CD14-positive monocyte (primary cell): ENCODE data around the gene YIPF3. TPM values are rescaled to one million over a fixed set of nuclear protein-coding genes. Genes with fewer than 3 reads are reported as not detected.
A peak's percentile ranks its signal among the peaks of the same experiment; 100 is the strongest.

Experiments used
- DNase-seq, 3 donors: peaks; one replicate each; pipeline ENCODE4 v3.0.0-alpha.2; 2011 to 2022
- H2AFZ ChIP-seq: 2 replicates; pipeline ENCODE4 v1.6.0; 2012; ENCODE audit warnings: mild to moderate bottlenecking, low read depth, low read length, inconsistent platforms; ENCODE audit not compliant: insufficient read depth, poor library complexity, severe bottlenecking
- H3K27ac ChIP-seq, 2 donors: 1 replicate in 1 of 2; 2 replicates in 1 of 2; pipeline ENCODE4 v1.5.1; 2012 to 2013; ENCODE audit warnings: low read length in 2 of 2, control low read depth in 1 of 2, inconsistent platforms in 1 of 2, low read depth in 1 of 2, mild to moderate bottlenecking in 1 of 2
- H3K27me3 ChIP-seq, 2 donors: one replicate each; pipeline versions ENCODE4 v1.6.0 to v1.6.1; 2011 to 2013; ENCODE audit warnings: low read length in 2 of 2; ENCODE audit not compliant: control insufficient read depth in 2 of 2, insufficient read depth in 2 of 2
- H3K36me3 ChIP-seq, 2 donors: replicated peaks in 1 of 2; 1 replicate in 1 of 2; 2 replicates in 1 of 2; pipeline versions ENCODE4 v1.5.1 to v1.6.1; 2012 to 2013; ENCODE audit warnings: low read length in 2 of 2, control low read depth in 1 of 2, inconsistent platforms in 1 of 2, mild to moderate bottlenecking in 1 of 2; ENCODE audit not compliant: insufficient read depth in 2 of 2, control insufficient read depth in 1 of 2
- H3K4me1 ChIP-seq, 2 donors: 1 replicate in 1 of 2; 2 replicates in 1 of 2; pipeline versions ENCODE4 v1.5.1 to v1.6.1; 2012 to 2013; ENCODE audit warnings: low read length in 2 of 2, control low read depth in 1 of 2, inconsistent platforms in 1 of 2, mild to moderate bottlenecking in 1 of 2, moderate library complexity in 1 of 2; ENCODE audit not compliant: insufficient read depth in 2 of 2, control insufficient read depth in 1 of 2
- H3K4me2 ChIP-seq: replicated peaks from 2 replicates; pipeline ENCODE3; 2012; ENCODE audit warnings: low read length, moderate library complexity, mild to moderate bottlenecking; ENCODE audit not compliant: poor library complexity, severe bottlenecking; ENCODE audit errors: extremely low read depth
- H3K4me3 ChIP-seq, 3 experiments: fragments of 200-600 bp in 1 of 3; sonication (generic) in 1 of 3; replicated peaks in 1 of 3; 1 replicate in 2 of 3; 2 replicates in 1 of 3; pipeline ENCODE4 v1.5.1; 2011 to 2013; ENCODE audit warnings: low read length in 3 of 3, mild to moderate bottlenecking in 3 of 3, control low read depth in 2 of 3, low read depth in 2 of 3, inconsistent platforms in 1 of 3, moderate library complexity in 1 of 3
- H3K79me2 ChIP-seq: 2 replicates; pipeline ENCODE4 v1.6.0; 2012; ENCODE audit warnings: mild to moderate bottlenecking, control low read depth, inconsistent platforms, low read length, moderate library complexity; ENCODE audit not compliant: insufficient read depth
- H3K9ac ChIP-seq: 2 replicates; pipeline ENCODE4 v1.6.0; 2017; ENCODE audit warnings: low read length, mild to moderate bottlenecking; ENCODE audit not compliant: insufficient read depth, poor library complexity, severe bottlenecking
- H3K9me3 ChIP-seq, 2 donors: replicated peaks in 1 of 2; 1 replicate in 1 of 2; 2 replicates in 1 of 2; pipeline versions ENCODE4 v1.5.1 to v1.6.1; 2012 to 2013; ENCODE audit warnings: low read length in 2 of 2, control low read depth in 1 of 2; ENCODE audit not compliant: control insufficient read depth in 1 of 2, insufficient read depth in 1 of 2
- H4K20me1 ChIP-seq: 2 replicates; pipeline ENCODE4 v1.6.0; 2012; ENCODE audit warnings: mild to moderate bottlenecking, low read length, control low read depth, moderate library complexity; ENCODE audit not compliant: insufficient read depth
- H3K27ac Mint-ChIP-seq, 7 donors: one replicate each; pipeline ENCODE4 v1.8.0; 2020; ENCODE audit warnings: mild to moderate bottlenecking in 7 of 7, mixed read lengths in 7 of 7, moderate library complexity in 6 of 7, inconsistent platforms in 2 of 7
- H3K27me3 Mint-ChIP-seq, 3 donors: one replicate each; pipeline ENCODE4 v1.8.0; 2021 to 2022; ENCODE audit warnings: low read depth in 3 of 3, mild to moderate bottlenecking in 3 of 3, mixed read lengths in 3 of 3, moderate library complexity in 3 of 3, inconsistent platforms in 1 of 3
- H3K36me3 Mint-ChIP-seq, 2 donors: one replicate each; pipeline ENCODE4 v1.8.0; 2020; ENCODE audit warnings: mixed read lengths in 2 of 2, inconsistent platforms in 1 of 2, mild to moderate bottlenecking in 1 of 2
- H3K4me1 Mint-ChIP-seq: one replicate; pipeline ENCODE4 v1.8.0; 2020; ENCODE audit warnings: mild to moderate bottlenecking, mixed read lengths
- H3K4me3 Mint-ChIP-seq, 2 donors: one replicate each; pipeline ENCODE4 v1.8.0; 2020; ENCODE audit warnings: mild to moderate bottlenecking in 2 of 2, mixed read lengths in 2 of 2, moderate library complexity in 1 of 2
- H3K9me3 Mint-ChIP-seq, 7 donors: one replicate each; pipeline ENCODE4 v1.8.0; 2020 to 2022; ENCODE audit warnings: mixed read lengths in 7 of 7, mild to moderate bottlenecking in 6 of 7, moderate library complexity in 6 of 7, inconsistent platforms in 2 of 7
- CTCF ChIP-seq: fragments of 200-600 bp; IDR thresholded peaks from one replicate; pipeline ENCODE4 v1.8.0; 2022; ENCODE audit warnings: antibody characterized with exemption, mild to moderate bottlenecking
- WGBS: methylation state at CpG from one replicate; pipeline ENCODE4 v1.1.5; 2013; ENCODE audit warnings: missing lambda C conversion rate; ENCODE audit not compliant: insufficient coverage; 5-methylcytosine and 5-hydroxymethylcytosine counted together
- intact Hi-C, 2 donors: fragments of 100-400 bp; cut with micrococcal nuclease; formaldehyde crosslinking; loops; one replicate each; pipeline versions ENCODE4 v1.15.0 to v1.15.1; 2023
- polyA plus RNA-seq, 3 donors: library from polyadenylated mRNA; depleted of rRNA in 1 of 3; unstranded in 2 of 3; stranded (reverse) in 1 of 3; fragments of 300-500 nt in 2 of 3; fragments of >200 nt in 1 of 3; fragmentation: Illumina TruSeq in 2 of 3; gene quantifications; 1 replicate in 2 of 3; 2 replicates in 1 of 3; pipeline ENCODE4 v1.2.3, GENCODE V29; 2012 to 2021

Gene YIPF3
- polyA plus RNA-seq, 3 donors: 112 to 126 (median 123) TPM

GRCh38 chr6:43509142-43509983 lies 7.4 kb downstream of the YIPF3 start:
- intact Hi-C loops: loop anchor here in 1 of 2 donors (5.0 to 10.0 kb wide), 2 partner anchors 155 to 247 kb away; no protein-coding TSS in a partner anchor
- peak overlapping the region in 2 of 3 experiments; percentile 46 to 78 for H3K4me3 ChIP-seq
- Mint-ChIP-seq H3K9me3 (peaks cover 0 to 16% (median 0%) of the 10 kb centered on the region in 7 donors), H3K36me3 (peaks cover 48 to 61% of the 10 kb centered on the region in 2 donors), H3K27ac (peak overlapping the region in 1 of 7 donors; percentile 15), H3K4me3 (peak overlapping the region; percentile 74 to 97), H3K27me3 (peaks cover 22 to 36% (median 23%) of the 10 kb centered on the region in 3 donors), H3K4me1 (peaks cover 37% of the 10 kb centered on the region)
- H4K20me1 ChIP-seq: peaks cover 41% of the 10 kb centered on the region
- TF ChIP-seq CTCF: no peak
- no peak for DNase-seq
- H3K27ac ChIP-seq: no peak overlapping the region
- H3K36me3 ChIP-seq: peaks cover 45 to 57% of the 10 kb centered on the region in 2 donors
- H3K9me3 ChIP-seq: peaks cover 0 to 3% of the 10 kb centered on the region in 2 donors
- peaks cover 3% of the 10 kb centered on the region for H3K79me2 ChIP-seq
- peak overlapping the region; percentile 96 for H3K4me2 ChIP-seq
- peak overlapping the region; percentile 75 for H2AFZ ChIP-seq
- H3K4me1 ChIP-seq: peaks cover 19 to 31% of the 10 kb centered on the region in 2 donors
- H3K9ac ChIP-seq: peak overlapping the region; percentile 39
- 8% methylated on average over 65 of the region's 69 CpGs for WGBS
- H3K27me3 ChIP-seq: peaks cover 11 to 27% of the 10 kb centered on the region in 2 donors

GRCh38 chr6:43508481-43509141 lies 8.1 kb downstream of the YIPF3 start:
- Histone ChIP-seq H3K4me2 (peak overlapping the region; percentile 96), H3K9ac (no peak overlapping the region), H3K4me1 (peaks cover 19 to 31% of the 10 kb centered on the region in 2 donors), H2AFZ (no peak overlapping the region), H3K79me2 (no peaks in the 10 kb centered on the region), H4K20me1 (peaks cover 37% of the 10 kb centered on the region), H3K27me3 (peaks cover 11 to 27% of the 10 kb centered on the region in 2 donors), H3K4me3 (no peak overlapping the region), H3K9me3 (peaks cover 0 to 3% of the 10 kb centered on the region in 2 donors), H3K27ac (no peak overlapping the region), H3K36me3 (peaks cover 45 to 57% of the 10 kb centered on the region in 2 donors)
- DNase-seq: no peak
- Mint-ChIP-seq H3K27ac (peak overlapping the region in 3 of 7 donors; percentile 11 to 54 (median 15)), H3K9me3 (peaks cover 0 to 16% (median 0%) of the 10 kb centered on the region in 7 donors), H3K4me3 (peak overlapping the region; percentile 74 to 97), H3K4me1 (peaks cover 36% of the 10 kb centered on the region), H3K36me3 (peaks cover 49 to 61% of the 10 kb centered on the region in 2 donors), H3K27me3 (peaks cover 22 to 36% (median 23%) of the 10 kb centered on the region in 3 donors)
- intact Hi-C loops: loop anchor here in 1 of 2 donors (5.0 to 10.0 kb wide), 2 partner anchors 154 to 246 kb away; no protein-coding TSS in a partner anchor
- WGBS: 52% methylated on average over 4 of the region's 8 CpGs
- TF ChIP-seq CTCF: no peak
